NOMO-1 (cell line): ENCODE results near the gene HMG20A.
"Not testable (repeated sequence)": the region's sequence is repeated elsewhere in the genome, so short reads cannot be mapped to it uniquely, and the experiment has no call there.

Source experiments
- DNase-seq, 2 experiments: peaks; one replicate each; lab custom pipeline; 2025; ENCODE audit not compliant: unreplicated experiment in 2 of 2; lab: John Stamatoyannopoulos, UW

Gene HMG20A

GRCh38 chr15:77406173-77406759 is 14.4 kb upstream of the HMG20A start:
- DNase-seq, result peak in 1 of 2 experiments; percentile 6

GRCh38 chr15:77406846-77407245 is 13.8 kb upstream of the HMG20A start:
- no peak for DNase-seq

GRCh38 chr15:77409259-77410156 is 11.2 kb upstream of the HMG20A start:
- DNase-seq, result peak in 1 of 2 experiments; percentile 65

- DNase-seq, result not testable (repeated sequence)
Measured at GRCh38 chr15:77410157-77410500, 10.6 kb upstream of the HMG20A start.

GRCh38 chr15:77410701-77411618 is 9.7 kb upstream of the HMG20A start:
- DNase-seq, result no peak

- DNase-seq, result no peak
Measured at GRCh38 chr15:77411619-77411976, 9.1 kb upstream of the HMG20A start.

GRCh38 chr15:77412972-77413698 is 7.6 kb upstream of the HMG20A start:
- no peak for DNase-seq

- no peak for DNase-seq
Measured at GRCh38 chr15:77413699-77414349, 6.9 kb upstream of the HMG20A start.

- DNase-seq, result no peak
Measured at GRCh38 chr15:77414789-77415442, 5.8 kb upstream of the HMG20A start.

- peak in 1 of 2 experiments; percentile 21 for DNase-seq
Measured at GRCh38 chr15:77415450-77416147, 5.1 kb upstream of the HMG20A start.

GRCh38 chr15:77416148-77416455 is 4.6 kb upstream of the HMG20A start:
- no peak for DNase-seq

GRCh38 chr15:77416954-77417353 is 3.7 kb upstream of the HMG20A start:
- DNase-seq, result no peak

GRCh38 chr15:77417602-77418001 is 3.1 kb upstream of the HMG20A start:
- no peak for DNase-seq

- DNase-seq, result no peak
Measured at GRCh38 chr15:77418391-77418965, 2.2 kb upstream of the HMG20A start.

- DNase-seq, result peak in 1 of 2 experiments; percentile 35
Measured at GRCh38 chr15:77418966-77419835, 1.5 kb upstream of the HMG20A start.

- peak; percentile 90 to 94 for DNase-seq
Measured at GRCh38 chr15:77419836-77420609, 665 bp upstream of the HMG20A start, which contains the start of gene PEAK1. Gene PEAK1, minus strand, starts transcription at chr15:77420104. Its CDS starts 238,178 bp downstream, at chr15:77181926.

GRCh38 chr15:77421370-77421700 is 647 bp downstream of the HMG20A start:
- peak in 1 of 2 experiments; percentile 25 for DNase-seq
